Stimulated activated CD8-positive, alpha-beta memory T cell treated with anti-CD3 and anti-CD28 coated beads, Interleukin-12 subunit alpha, Interleukin-12 subunit beta, amount 100 ng/mL, for 4 hours (primary cell): Measurements from ENCODE around the gene RAD51B.

Experiments used
- DNase-seq: peaks from one replicate; pipeline ENCODE4 v3.0.0-alpha.2; 2020; ENCODE audit warnings: low read depth

Gene RAD51B

DNA sequence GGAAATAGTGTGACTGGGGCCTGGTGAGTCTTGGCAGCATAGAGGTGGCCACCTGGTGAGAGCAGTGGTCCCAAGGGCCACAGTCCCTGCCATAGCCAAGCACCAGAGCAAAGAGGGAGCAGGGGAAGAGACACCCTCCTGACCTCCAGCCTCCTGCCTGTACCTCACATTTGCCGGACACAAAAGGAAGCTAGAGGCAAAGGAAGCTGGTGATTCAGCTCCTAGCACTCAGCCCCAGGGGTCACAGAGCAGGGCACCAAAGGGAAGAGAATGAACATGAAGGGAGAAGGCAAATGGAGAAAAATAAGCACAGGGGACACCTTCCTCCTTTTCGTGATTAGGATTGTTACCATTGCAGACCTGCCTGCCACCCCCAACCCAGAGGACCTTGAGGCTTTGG is 756.5 kb downstream of the RAD51B start:
- DNase-seq = no peak

DNA sequence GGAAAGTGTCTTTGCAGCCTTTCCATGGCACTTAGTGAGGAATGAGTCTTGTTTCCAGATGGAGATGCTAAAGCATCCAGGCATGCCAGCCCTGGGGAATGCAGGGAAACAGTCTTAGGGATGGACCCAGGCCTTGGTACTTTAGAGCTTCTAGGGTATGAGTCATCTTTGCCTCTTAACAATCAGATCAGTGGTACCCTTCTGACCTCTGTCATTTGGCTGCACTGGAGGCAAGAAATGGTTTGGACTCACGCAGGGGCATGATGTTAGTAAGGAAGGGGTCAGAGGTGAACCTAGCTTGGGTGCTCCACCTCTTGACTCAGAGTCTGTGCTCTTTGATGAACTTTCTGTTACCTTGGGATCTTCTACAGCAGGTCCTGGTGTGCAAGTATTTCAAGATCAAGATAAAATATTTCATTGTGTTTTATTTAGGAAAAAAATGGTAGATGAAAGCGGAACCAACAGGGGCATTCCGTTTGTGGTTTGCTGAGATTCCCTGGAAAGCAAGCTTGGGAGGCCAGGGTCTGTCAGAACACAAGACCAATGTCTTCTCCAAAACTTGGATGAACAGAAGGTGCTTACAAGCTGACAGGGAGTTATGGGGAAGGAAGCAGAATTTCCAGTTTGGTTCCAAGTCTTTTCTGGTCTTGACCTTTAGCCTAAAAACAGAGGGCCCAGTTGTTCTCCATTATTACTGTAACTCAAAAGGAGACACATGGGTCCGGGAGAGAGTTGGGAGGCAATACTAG is 757.1 kb downstream of the RAD51B start:
- no peak for DNase-seq

GRCh38 chr14:68577802-68578541 is 758.4 kb downstream of the RAD51B start:
- no peak for DNase-seq

GRCh38 chr14:68578597-68578996 is 759.0 kb downstream of the RAD51B start:
- DNase-seq = no peak

GRCh38 chr14:68580096-68580645 is 760.6 kb downstream of the RAD51B start:
- DNase-seq = no peak

DNA sequence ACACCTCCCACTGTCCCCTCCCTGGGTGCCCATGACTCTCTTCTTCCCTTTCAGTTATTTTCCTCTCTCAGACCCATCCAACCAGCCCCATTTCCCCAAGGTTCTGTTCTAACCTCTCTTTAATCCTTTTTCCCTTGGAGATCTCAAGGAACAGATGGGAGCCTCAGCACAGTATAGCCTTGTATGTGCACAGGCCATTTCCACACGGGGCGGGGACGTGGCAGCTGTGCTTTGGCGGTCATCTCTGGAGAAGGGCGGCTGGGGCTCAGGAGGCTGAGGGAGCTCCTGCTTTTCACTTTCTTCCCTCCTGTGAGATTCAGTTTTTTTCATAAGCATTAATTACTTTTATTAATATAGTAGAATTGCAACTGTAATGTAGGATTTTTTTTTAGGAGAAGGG is 761.1 kb downstream of the RAD51B start:
- DNase-seq = no peak

DNA sequence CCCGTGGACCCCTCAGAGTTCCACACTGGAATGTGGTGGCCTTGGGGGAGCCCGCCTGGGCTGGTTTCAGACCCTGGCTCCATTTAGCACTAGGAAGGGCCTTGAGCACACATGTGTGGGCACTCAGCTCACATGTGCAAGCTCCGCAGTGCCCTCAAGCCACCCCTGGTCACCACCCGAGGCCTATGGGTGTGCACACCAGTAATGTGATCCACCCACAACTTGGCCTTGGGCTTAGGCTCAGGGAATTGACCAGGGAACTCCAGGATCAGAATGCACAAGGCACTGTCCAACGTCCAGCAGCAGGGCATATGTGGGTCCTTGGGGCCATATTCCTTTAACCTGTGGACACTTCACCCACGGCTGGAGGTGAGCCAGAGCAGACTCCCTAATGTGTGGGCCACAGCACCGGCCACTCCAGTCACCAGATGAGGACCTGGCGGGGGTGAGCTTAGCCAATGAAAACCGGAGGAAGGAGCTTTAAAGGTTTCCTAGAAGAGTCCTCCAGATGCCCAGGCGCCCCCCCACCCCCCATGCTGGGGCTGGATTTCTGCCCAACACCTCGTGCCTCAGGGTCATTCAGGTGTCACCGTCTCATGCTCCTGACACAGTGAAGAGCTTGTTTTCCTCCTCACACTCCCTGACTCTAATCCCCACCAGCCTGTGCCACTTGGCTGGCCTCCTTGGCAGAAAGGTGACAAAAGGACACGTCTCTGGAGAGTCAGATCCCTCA is 764.1 kb downstream of the RAD51B start:
- DNase-seq = no peak

DNA sequence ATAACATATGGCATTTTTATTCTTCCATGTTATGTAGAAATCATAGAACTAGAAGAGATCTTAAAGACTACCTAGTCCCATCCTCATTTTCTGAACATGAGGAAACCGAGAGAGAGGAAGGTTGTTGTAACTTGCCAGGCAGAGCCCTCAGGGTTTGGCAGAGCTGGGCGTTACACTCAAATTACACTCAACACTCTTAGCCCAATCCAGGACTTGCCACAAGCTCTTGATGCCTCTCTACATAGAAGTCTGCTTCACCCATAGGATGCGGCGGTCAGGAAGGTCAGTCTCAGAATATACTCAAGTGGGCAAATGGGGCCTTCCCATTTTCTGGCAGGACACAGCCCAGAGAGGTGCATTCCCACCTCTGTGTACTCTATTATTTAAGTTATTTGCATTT is 765.2 kb downstream of the RAD51B start:
- DNase-seq = no peak

DNA sequence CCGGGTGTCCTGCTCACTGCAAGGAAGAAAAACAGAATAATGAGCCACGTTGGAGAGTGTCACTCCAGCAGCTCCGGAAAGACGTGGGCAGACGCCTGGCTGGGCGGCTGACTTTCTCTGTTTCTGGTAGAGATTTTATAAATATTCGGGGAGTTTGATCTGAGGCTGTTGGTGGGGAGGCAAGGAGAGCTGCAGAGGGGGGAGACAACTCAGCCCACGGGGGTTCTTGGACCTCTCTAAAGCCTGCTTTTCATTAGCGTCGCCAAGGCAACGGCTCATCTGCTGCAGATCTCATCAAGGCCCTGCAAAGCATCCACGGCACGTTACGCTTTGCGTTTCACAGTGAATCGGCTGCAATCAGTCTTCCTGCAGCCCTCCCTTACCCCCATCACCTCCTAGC is 766.1 kb downstream of the RAD51B start:
- DNase-seq = no peak

DNA sequence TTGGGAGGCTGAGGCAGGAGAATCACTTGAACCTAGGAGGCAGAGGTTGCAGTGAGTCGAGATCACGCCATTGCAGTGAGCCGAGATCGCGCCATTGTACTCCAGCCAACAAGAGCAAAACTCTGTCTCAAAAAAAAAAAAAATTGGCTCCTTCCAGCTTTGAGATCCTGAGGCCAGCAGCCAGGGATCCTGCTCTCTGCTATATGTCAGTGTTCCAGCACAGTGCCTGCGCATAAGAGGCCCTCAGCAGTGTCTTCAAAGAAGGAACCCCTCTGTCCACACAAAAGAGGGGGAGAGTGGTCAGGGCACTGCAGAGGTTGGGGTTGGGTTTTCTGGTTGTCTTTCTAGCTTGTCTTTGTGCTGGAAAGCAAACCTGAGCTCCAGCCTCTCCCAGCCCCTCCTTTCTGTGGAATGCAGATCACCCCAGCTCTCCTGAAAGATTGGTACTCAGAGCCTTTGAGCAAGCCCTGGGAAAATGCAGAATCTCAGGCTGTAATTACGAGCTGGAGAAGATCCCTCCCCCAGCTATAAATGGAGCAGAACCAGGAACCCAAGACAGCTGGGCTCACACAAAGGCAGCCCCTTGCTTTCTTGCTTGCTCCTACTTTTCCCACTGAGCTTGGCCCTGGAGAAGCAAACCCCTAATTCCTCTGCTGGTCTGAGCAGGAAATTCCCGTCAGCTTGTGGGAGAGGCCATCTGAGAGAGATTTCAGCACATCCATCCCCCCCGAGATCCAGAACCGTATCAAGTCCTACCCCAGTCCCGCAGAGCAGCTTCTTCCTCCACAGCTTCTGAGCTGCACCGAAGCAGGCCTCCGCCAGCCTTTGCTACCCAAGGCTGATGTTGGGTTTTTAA is 767.5 kb downstream of the RAD51B start:
- DNase-seq = no peak

DNA sequence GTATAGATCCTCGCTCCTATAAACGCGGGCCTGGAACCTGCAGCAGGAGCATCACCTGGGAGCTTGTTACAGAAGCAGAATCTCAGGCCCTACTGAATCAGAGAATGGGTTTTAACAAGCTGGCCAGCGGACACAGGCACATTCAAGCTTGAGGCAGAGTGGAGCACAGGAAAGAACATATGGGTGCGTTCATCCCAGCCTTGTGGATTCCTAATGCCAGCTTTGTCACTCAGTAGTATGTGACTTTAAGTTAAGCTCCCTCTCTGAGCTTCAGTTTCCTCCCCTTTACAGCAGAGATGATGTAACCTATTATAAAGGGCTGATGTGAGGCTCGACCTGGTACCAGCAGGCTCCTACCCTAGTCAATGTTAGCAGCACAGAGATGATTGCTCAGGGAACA is 768.4 kb downstream of the RAD51B start:
- DNase-seq = no peak

GRCh38 chr14:68589447-68590200 is 770.0 kb downstream of the RAD51B start:
- DNase-seq = no peak

- DNase-seq = no peak
Measured at GRCh38 chr14:68590201-68590522, 770.6 kb downstream of the RAD51B start.

DNA sequence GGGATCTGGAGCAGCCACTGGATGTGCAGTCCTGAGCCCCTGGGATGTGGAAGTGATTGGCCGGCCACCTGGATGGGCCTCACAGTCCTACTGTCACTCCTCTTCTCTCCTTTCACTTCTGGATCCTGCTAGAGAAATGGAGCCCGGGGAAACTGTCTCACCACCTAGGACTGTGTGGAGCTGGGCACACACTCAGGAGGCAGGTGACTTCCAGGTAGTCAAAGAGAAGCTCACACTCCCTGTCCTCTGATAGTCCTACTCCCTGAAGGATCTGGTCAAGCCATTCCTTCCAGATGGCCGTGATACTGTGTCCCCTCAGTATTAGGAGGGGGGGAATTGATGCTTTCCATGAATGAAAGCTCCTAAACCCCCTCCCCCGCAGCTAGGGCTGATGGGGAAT is 772.2 kb downstream of the RAD51B start:
- DNase-seq = no peak

- DNase-seq = no peak
Measured at GRCh38 chr14:68592948-68593556, 773.5 kb downstream of the RAD51B start.

GRCh38 chr14:68593806-68594536 is 774.4 kb downstream of the RAD51B start:
- no peak for DNase-seq

GRCh38 chr14:68594737-68595380 is 775.3 kb downstream of the RAD51B start:
- DNase-seq = no peak

DNA sequence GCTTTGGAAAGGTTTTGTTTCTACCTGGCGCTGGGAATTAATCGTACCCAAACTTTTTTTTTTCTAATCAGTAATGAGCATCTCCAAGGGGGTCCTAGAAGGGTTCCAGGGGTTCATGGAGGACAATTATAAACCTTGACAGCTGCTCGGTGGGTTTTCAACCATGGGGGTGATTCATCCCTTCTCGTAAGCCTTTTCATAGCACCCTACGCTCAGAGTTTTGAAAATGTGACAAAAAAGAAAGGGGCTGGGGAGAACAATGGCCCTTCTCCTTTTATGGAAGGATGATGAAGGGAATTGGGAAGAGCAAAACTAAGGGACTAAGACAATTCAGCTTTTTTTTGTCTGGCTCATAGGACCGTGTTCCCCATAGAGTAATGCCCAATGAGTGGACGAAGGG is 776.6 kb downstream of the RAD51B start:
- DNase-seq = no peak

GRCh38 chr14:68596701-68597100 is 777.1 kb downstream of the RAD51B start:
- DNase-seq = no peak

- no peak for DNase-seq
Measured at GRCh38 chr14:68598089-68598488, 778.5 kb downstream of the RAD51B start.
